ENCODE data around the gene AOX1. TPM values are rescaled to one million over a fixed set of nuclear protein-coding genes. Genes with fewer than 3 reads are reported as not detected.

Gene AOX1
- total and polyA plus RNA-seq, 4 donors = 9.9 to 1,131 (median 486) TPM

DNA sequence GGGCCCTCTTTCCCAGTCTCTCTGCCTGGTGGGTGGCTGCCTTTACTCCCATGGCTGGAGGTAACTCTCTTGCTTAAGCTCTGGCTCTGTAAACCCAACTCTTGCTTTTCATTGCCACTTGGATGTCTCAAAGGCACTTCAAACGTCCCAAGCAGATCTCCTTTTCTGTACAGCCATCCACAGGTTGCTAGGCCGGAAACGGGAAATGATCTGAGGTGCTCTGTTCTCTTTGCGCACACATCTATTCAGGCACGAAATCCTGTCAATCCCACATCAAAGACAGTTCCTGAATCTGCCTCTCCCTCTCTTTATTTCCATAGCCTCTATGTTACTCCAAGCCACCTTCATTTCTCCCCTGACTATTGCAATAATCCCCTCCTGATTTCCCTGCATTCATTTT is 87.4 kb downstream of the AOX1 start:
- H3K4me1 ChIP-seq (ENCODE audit: control insufficient read depth in 4 of 4, insufficient read depth in 4 of 4, low read length in 3 of 4) = peaks cover 3 to 24% (median 14%) of the 10 kb centered on the region in 4 donors
- peaks cover 3 to 32% (median 24%) of the 10 kb centered on the region in 4 donors for H3K36me3 ChIP-seq (ENCODE audit: control insufficient read depth in 4 of 4, insufficient read depth in 3 of 4, low read depth in 1 of 4, low read length in 3 of 4)
- no peaks in the 10 kb centered on the region for H3K27me3 ChIP-seq (ENCODE audit: control insufficient read depth in 4 of 4, insufficient read depth in 4 of 4, low read length in 3 of 4)
- no peak for DNase-seq (ENCODE audit: low spot score)
- no peaks in the 10 kb centered on the region for H3K9me3 ChIP-seq (ENCODE audit: control insufficient read depth in 4 of 4, low read length in 3 of 4)
- WGBS = 84% methylated on average over 5 of the region's 5 CpGs
- H3K9ac ChIP-seq (ENCODE audit: low read depth in 1 of 2, low read length in 2 of 2) = no peak overlapping the region
- TF ChIP-seq, protein P1, sequence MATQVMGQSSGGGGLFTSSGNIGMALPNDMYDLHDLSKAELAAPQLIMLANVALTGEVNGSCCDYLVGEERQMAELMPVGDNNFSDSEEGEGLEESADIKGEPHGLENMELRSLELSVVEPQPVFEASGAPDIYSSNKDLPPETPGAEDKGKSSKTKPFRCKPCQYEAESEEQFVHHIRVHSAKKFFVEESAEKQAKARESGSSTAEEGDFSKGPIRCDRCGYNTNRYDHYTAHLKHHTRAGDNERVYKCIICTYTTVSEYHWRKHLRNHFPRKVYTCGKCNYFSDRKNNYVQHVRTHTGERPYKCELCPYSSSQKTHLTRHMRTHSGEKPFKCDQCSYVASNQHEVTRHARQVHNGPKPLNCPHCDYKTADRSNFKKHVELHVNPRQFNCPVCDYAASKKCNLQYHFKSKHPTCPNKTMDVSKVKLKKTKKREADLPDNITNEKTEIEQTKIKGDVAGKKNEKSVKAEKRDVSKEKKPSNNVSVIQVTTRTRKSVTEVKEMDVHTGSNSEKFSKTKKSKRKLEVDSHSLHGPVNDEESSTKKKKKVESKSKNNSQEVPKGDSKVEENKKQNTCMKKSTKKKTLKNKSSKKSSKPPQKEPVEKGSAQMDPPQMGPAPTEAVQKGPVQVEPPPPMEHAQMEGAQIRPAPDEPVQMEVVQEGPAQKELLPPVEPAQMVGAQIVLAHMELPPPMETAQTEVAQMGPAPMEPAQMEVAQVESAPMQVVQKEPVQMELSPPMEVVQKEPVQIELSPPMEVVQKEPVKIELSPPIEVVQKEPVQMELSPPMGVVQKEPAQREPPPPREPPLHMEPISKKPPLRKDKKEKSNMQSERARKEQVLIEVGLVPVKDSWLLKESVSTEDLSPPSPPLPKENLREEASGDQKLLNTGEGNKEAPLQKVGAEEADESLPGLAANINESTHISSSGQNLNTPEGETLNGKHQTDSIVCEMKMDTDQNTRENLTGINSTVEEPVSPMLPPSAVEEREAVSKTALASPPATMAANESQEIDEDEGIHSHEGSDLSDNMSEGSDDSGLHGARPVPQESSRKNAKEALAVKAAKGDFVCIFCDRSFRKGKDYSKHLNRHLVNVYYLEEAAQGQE (IDR thresholded peaks at IDR 0.05) = no peak
- TF ChIP-seq HNF4G (IDR thresholded peaks at IDR 0.05) = no peak
- TF ChIP-seq EGR1 (IDR thresholded peaks at IDR 0.05; ENCODE audit: low read depth in 2 of 2) = no peak
- no peak for TF ChIP-seq TAF1 (conservative IDR thresholded peaks at IDR 0.05)
- H3K4me3 ChIP-seq (ENCODE audit: low read depth in 1 of 3, low read length in 3 of 3) = no peak overlapping the region
- H3K27ac ChIP-seq (ENCODE audit: low read depth in 1 of 2, low read length in 2 of 2) = no peak overlapping the region

GRCh38 chr2:200674837-200675236 is 89.0 kb downstream of the AOX1 start:
- no peak overlapping the region for H3K4me3 ChIP-seq (ENCODE audit: low read depth in 1 of 3, low read length in 3 of 3)
- no peak overlapping the region for H3K9ac ChIP-seq (ENCODE audit: low read depth in 1 of 2, low read length in 2 of 2)
- peaks cover 0 to 22% (median 14%) of the 10 kb centered on the region in 4 donors for H3K36me3 ChIP-seq (ENCODE audit: control insufficient read depth in 4 of 4, insufficient read depth in 3 of 4, low read depth in 1 of 4, low read length in 3 of 4)
- 85% methylated on average over 7 of the region's 7 CpGs for WGBS
- no peak for DNase-seq (ENCODE audit: low spot score)
- H3K4me1 ChIP-seq (ENCODE audit: control insufficient read depth in 4 of 4, insufficient read depth in 4 of 4, low read length in 3 of 4) = peaks cover 5 to 36% (median 30%) of the 10 kb centered on the region in 4 donors
- H3K27me3 ChIP-seq (ENCODE audit: control insufficient read depth in 4 of 4, insufficient read depth in 4 of 4, low read length in 3 of 4) = no peaks in the 10 kb centered on the region
- no peaks in the 10 kb centered on the region for H3K9me3 ChIP-seq (ENCODE audit: control insufficient read depth in 4 of 4, low read length in 3 of 4)
- TF ChIP-seq, protein P1 (IDR thresholded peaks at IDR 0.05) = no peak
- TF ChIP-seq, protein P2, sequence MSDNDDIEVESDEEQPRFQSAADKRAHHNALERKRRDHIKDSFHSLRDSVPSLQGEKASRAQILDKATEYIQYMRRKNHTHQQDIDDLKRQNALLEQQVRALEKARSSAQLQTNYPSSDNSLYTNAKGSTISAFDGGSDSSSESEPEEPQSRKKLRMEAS (IDR thresholded peaks at IDR 0.05) = no peak
- TF ChIP-seq HNF4G (IDR thresholded peaks at IDR 0.05) (no peak), RXRA (IDR thresholded peaks at IDR 0.05) (no peak), TAF1 (conservative IDR thresholded peaks at IDR 0.05) (no peak), HNF4A (conservative IDR thresholded peaks at IDR 0.05) (no peak), EGR1 (IDR thresholded peaks at IDR 0.05; ENCODE audit: low read depth in 2 of 2) (no peak), YY1 (IDR thresholded peaks at IDR 0.05) (no peak)
- TF ChIP-seq, protein P3, sequence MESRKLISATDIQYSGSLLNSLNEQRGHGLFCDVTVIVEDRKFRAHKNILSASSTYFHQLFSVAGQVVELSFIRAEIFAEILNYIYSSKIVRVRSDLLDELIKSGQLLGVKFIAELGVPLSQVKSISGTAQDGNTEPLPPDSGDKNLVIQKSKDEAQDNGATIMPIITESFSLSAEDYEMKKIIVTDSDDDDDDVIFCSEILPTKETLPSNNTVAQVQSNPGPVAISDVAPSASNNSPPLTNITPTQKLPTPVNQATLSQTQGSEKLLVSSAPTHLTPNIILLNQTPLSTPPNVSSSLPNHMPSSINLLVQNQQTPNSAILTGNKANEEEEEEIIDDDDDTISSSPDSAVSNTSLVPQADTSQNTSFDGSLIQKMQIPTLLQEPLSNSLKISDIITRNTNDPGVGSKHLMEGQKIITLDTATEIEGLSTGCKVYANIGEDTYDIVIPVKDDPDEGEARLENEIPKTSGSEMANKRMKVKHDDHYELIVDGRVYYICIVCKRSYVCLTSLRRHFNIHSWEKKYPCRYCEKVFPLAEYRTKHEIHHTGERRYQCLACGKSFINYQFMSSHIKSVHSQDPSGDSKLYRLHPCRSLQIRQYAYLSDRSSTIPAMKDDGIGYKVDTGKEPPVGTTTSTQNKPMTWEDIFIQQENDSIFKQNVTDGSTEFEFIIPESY (IDR thresholded peaks at IDR 0.05) = no peak
- H3K27ac ChIP-seq (ENCODE audit: low read depth in 1 of 2, low read length in 2 of 2) = no peak overlapping the region

All from liver (tissue), 9 donors.